Motor neuron (in vitro differentiated cells): Measurements from ENCODE around the gene SLC4A2. TPM values are rescaled to one million over a fixed set of nuclear protein-coding genes. Genes with fewer than 3 reads are reported as not detected.

Experiments used
- ATAC-seq, 8 experiments: fragments of 200-7000 bp; cut with Tn5 transposase; replicated peaks in 6 of 8; 2 replicates each; pipeline ENCODE4 v1.8.0; 2021; ENCODE audit warnings: mild to moderate bottlenecking in 8 of 8, moderate library complexity in 8 of 8
- H3K27ac ChIP-seq, 2 donors: fragments of 250-450 bp; sonication (Bioruptor Pico); 2 replicates each; pipeline ENCODE4 v1.9.0; 2021; ENCODE audit warnings: antibody characterized with exemption in 2 of 2, mild to moderate bottlenecking in 2 of 2, moderate library complexity in 1 of 2
- H3K4me1 ChIP-seq, 2 donors: fragments of 250-450 bp; sonication (Bioruptor Pico); replicated peaks in 1 of 2; 2 replicates each; pipeline ENCODE4 v1.6.1; 2021; ENCODE audit warnings: antibody characterized with exemption in 2 of 2, mild to moderate bottlenecking in 2 of 2, moderate library complexity in 1 of 2
- H3K4me3 ChIP-seq, 5 donors: fragments of 250-450 bp; sonication (Bioruptor Pico); 2 replicates each; pipeline ENCODE4 v1.9.0; 2021; ENCODE audit warnings: antibody characterized with exemption in 5 of 5, mild to moderate bottlenecking in 5 of 5, moderate library complexity in 4 of 5
- whole genome bisulfite sequencing, 10 experiments: fragments of 450-650 bp; shearing (Covaris generic); methylation state at CpG; one replicate each; pipeline ENCODE4 v1.0.0; 2022; 5-methylcytosine and 5-hydroxymethylcytosine counted together
- in situ Hi-C, 9 experiments: fragments of 400-800 bp; cut with MboI; loops; one replicate each; pipeline ENCODE4 v1.15.0; 2021; ENCODE audit warnings: low sequenced_read_pairs in 9 of 9, low pct_unique_long_range_greater_than_20kb in 2 of 9; ENCODE audit not compliant: unreplicated experiment in 9 of 9
- total RNA-seq, 8 experiments: library from RNA; unstranded; fragments of 300-600 nt; gene quantifications; 2 replicates each; pipeline versions ENCODE4 v1.2.3 to v1.2.4, GENCODE V29; 2022

The SLC4A2 gene
- total RNA-seq, 8 experiments from 2014 or later = 17.1 to 165 (median 45.8) TPM

DNA sequence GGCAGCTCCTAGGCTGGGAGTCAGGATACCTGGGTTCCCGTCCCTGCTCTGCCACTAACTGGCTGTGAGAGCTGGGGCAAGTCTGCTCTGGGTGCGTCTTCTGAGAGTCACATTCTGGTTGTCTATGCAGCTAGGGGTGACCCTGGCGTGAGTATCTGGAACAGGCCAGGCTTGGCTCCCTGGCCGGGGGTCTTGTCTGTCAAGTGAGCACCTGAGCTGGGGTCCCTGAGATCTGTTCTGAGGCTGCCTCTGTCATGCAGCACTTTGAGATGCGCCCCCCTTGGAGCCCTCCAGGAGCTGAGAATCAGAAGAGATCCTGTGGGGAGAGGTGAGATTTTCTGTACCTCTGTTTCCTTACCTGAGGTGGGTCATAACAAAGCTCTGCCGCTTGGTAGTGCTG lies 34.4 kb downstream of the SLC4A2 start:
- no peak overlapping the region for H3K4me3 ChIP-seq
- WGBS, 10 experiments = 94 to 100% (median 98%) methylated on average over 1 to 6 of the region's 6 CpGs; no CpG with 5 or more reads in 4 of the 10 experiments
- peaks cover 12 to 14% of the 10 kb centered on the region in 2 donors for H3K4me1 ChIP-seq
- in situ Hi-C loops = no loop called here
- no peak for ATAC-seq
- no peak overlapping the region for H3K27ac ChIP-seq

DNA sequence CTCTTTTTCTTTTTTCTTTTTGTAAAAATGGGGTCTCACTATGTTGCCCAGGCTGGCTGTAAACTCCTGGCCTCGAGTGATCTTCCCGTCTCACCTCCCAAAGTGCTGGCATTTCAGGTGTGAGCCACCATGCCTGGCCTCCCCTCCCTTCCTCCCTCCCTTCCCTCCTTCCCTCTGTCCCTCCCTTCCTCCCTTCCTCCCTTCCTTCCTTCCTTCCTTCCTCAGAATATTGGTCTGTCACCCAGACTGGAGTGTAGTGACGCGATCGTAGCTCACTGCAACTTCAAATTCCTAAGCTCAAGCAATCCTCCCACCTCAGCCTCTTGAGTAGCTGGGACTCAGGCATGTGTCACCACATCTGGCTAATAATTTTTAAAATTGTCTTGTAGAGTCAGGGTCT lies 35.3 kb downstream of the SLC4A2 start:
- peaks cover 3 to 5% of the 10 kb centered on the region in 2 donors for H3K4me1 ChIP-seq
- no peak overlapping the region for H3K27ac ChIP-seq
- WGBS, 10 experiments = 85 to 93% (median 91%) methylated on average over 2 to 3 of the region's 5 CpGs; no CpG with 5 or more reads in 6 of the 10 experiments
- ATAC-seq = no peak
- H3K4me3 ChIP-seq = no peak overlapping the region
- in situ Hi-C loops = no loop called here

DNA sequence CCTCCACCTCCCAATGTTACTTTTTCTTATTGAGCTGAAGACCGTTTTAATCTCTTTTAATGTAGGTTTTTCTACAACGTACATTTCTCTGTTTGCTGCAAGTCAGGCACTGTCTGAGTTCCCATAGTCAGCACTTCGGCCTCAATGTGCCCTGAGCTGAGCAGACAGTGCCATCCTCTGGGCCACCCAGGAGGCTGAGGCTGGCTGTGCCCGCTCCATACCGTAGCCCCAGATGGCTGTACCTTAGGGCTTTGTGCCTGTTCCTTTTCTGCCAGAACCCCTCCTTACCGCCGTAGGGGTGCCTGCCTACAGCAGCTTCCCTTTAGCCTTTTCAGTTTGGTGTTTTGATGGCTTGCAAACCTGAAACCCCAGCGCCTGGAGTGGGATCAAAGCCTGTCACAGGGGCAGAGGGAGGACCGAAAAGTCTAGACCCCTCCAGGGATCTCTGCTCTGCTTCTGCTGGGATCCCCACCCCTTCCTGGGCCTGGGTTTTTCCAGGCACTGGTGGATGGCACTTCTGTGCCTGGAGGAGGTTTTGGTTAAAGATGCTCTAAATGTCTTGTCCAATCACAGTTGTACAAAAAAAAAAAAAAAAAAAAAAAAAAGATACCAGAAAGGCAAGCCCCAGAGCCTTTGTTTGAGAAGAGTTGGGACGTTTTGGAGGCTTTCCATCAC lies 35.9 kb downstream of the SLC4A2 start:
- Histone ChIP-seq H3K27ac (no peak overlapping the region), H3K4me3 (no peak overlapping the region), H3K4me1 (no peaks in the 10 kb centered on the region)
- 33 to 94% (median 71%) methylated on average over 1 to 8 of the region's 10 CpGs; no CpG with 5 or more reads in 2 of the 10 experiments for WGBS, 10 experiments
- in situ Hi-C loops = no loop called here
- no peak for ATAC-seq

DNA sequence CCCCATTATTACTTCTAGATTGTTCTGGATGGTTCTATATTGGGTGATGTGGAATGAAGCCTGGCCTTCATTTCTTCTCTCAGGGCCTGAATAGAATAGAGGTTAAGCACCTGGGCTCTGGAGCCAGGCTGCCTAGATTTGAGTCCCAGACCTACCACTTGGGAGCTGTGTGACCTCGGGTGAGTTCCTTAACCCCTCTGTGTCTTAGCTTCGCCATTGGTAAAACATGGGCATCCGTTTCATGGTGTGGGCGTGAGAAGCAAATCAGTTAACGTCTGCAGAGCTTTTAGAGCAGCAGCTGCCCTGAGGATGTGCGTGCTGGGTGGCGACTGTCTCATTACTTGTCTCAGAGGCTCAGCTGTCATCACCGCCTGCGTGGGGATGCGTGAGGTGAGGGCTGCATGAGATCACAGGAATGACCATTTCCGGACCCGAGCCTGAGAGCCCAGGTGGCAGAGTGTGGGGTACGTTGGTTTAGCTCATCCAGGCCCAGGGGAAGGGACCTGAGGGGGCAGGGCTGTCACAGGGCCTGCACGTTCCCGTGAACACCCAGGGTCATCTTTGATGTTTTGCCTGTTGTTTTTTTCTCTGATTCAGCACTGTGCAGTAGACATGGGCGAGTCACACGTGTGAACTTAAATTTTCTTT lies 36.6 kb downstream of the SLC4A2 start:
- ATAC-seq = peak in 5 of 8 experiments; percentile 61 to 91 (median 77)
- H3K4me3 ChIP-seq = no peak overlapping the region
- 40 to 97% (median 84%) methylated on average over 3 to 12 of the region's 17 CpGs; no CpG with 5 or more reads in 2 of the 10 experiments for WGBS, 10 experiments

DNA sequence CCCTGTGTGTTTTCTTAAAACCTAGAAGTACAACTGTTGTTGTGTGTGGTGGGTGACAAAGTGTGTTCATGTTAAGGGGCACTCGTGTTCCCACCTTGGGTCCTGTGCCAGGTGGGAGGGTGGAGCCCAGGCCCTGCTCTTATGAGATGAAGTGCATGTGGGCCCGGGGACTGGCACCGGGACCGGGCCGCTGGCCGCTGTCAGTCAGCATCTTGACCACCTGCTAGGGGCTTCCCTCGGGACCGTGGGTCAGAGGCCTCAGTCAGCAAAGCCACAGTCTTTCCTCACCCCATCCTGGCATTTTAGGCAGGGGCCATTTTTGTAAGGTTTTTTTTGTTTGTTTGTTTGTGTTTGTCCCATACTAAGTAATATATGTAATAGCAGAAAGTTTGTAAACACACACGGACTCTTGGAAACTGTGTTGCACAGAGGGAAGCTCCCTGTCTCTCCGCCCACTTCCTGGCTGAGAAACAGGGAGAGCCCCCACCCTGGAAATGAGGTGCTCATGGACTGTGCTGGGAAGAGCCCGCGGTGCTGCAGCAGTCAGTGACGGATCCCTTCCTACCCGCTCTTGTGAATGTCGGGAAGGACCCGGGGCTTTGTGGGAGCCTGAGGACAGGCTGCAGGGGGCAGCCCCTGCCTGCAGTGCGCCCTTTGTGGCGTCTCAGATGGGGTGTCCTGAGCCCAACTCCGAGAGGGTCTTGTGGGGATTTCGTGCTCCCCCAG lies 40.3 kb downstream of the SLC4A2 start:
- peaks cover 0 to 4% of the 10 kb centered on the region in 2 donors for H3K4me1 ChIP-seq
- in situ Hi-C loops = no loop called here
- peak in 3 of 8 experiments; percentile 36 to 64 (median 59) for ATAC-seq
- H3K27ac ChIP-seq = no peak overlapping the region
- WGBS, 10 experiments = 20 to 100% (median 67%) methylated on average over 1 to 17 of the region's 20 CpGs; no CpG with 5 or more reads in 5 of the 10 experiments
- no peak overlapping the region for H3K4me3 ChIP-seq

More for the DNA sequence above, 36.6 kb downstream of the SLC4A2 start:
- in situ Hi-C loops = no loop called here
- Histone ChIP-seq H3K27ac (no peak overlapping the region), H3K4me1 (no peaks in the 10 kb centered on the region)

DNA sequence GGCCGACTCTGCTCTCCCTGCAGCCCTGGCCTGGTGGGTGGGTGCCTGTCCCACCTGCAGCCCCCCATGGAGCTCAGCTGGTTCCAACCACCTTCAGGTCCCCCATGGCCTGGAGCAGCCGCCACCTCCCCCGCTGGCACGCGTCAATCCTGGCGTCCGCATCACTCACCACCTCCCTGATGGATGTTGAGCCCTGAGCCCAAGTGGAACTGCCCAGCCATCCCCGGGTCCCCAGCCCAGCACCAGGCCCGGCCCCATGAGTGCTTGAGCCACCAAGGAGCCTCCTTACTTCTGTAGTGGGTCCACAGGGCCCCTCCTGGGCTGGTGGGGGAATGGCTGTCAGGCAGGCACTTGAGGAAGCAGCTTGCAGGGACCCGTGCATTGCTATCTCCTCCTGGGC lies 41.5 kb downstream of the SLC4A2 start:
- ATAC-seq = no peak
- Histone ChIP-seq H3K4me3 (no peak overlapping the region), H3K4me1 (peaks cover 0 to 4% of the 10 kb centered on the region in 2 donors), H3K27ac (no peak overlapping the region)
- 81% methylated on average over 4 of the region's 10 CpGs; no CpG with 5 or more reads in 9 of the 10 experiments for WGBS, 10 experiments
- in situ Hi-C loops = no loop called here

DNA sequence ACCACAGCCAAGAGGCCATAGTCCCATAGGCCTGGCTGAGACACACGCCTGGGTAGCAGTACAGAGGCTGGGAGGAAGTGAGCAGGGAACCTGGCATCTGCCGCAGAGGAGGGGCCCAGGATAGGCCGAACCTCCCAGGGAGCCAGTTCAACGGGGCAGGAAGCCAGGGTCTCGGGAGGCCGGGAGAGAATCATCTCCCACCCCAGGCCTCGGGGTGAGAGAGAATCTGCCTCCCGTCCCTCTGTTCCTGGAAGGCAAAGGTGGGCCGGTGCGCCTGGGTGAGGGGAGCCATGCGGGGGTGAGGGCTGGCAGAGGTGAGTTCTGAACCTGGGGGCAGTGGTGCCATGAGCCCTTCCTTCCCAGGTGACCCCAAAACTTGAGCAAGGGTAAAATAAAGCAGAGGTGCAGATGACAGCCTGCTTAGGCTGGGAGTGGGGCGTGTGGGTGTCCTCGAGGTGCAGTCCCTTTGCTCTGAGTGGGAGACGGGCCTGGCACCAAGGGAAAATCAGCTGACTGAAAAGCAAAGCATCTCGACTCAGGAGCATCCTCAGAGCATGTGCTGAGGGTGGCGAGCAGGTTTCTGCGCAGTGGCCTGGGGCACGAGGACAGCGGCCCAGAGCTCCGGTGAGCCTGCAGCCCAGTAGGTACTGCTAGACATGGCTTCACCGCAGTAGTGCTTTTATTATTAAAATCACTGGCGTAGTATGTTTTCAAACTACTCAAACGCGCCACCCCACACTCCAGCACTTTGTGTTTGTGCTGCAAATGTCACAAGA lies 42.4 kb downstream of the SLC4A2 start:
- H3K27ac ChIP-seq = no peak overlapping the region
- no peak overlapping the region for H3K4me3 ChIP-seq
- in situ Hi-C loops = no loop called here
- H3K4me1 ChIP-seq = peaks cover 0 to 4% of the 10 kb centered on the region in 2 donors
- WGBS, 10 experiments = 60 to 100% (median 79%) methylated on average over 2 to 13 of the region's 24 CpGs; no CpG with 5 or more reads in 3 of the 10 experiments
- ATAC-seq = no peak

DNA sequence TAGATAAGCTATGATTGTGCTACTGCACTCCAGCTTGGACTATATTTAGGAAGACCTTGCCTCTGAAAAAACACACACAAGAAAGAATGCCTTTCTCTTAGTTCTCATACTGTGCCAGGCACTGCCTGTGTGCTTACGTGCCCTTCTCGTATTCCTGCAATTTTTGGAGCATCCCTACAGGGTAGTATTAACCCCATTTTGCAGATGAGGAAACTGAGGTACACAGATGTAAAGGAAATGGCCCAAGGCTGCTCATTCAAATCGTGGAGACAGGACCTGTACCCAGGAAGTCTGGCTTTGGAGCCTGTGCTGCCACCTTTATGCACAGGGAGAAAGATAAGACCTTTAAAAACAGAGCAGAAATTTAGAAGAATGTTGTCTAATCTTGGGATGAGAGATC lies 43.6 kb downstream of the SLC4A2 start:
- no peak overlapping the region for H3K27ac ChIP-seq
- in situ Hi-C loops = no loop called here
- no peak overlapping the region for H3K4me3 ChIP-seq
- peaks cover 0 to 4% of the 10 kb centered on the region in 2 donors for H3K4me1 ChIP-seq
- ATAC-seq = no peak
- 64 to 100% (median 83%) methylated on average over 1 to 3 of the region's 3 CpGs; no CpG with 5 or more reads in 2 of the 10 experiments for WGBS, 10 experiments

DNA sequence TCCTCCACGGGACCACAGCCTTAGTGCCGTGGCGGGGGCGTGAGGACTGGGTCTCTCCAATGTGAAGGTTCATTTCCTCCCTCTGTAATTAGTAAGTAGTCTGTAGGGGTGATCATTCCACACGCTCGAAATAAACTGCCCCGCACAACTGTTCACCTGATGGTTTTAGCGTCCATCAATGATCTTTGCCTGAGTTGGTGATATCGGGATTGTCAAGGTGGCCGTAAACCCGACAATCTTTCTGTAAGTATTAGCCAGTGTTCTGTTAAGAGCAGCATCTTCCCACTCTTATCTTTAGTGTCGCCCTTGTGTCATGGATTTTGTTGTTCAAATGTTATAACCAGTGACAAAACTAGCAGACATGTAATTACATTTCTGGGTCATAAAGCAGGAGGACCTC lies 44.6 kb downstream of the SLC4A2 start:
- H3K4me1 ChIP-seq = peaks cover 0 to 4% of the 10 kb centered on the region in 2 donors
- H3K27ac ChIP-seq = no peak overlapping the region
- 26 to 98% (median 78%) methylated on average over 2 to 12 of the region's 12 CpGs for WGBS, 10 experiments
- no peak for ATAC-seq
- in situ Hi-C loops = no loop called here
- no peak overlapping the region for H3K4me3 ChIP-seq

DNA sequence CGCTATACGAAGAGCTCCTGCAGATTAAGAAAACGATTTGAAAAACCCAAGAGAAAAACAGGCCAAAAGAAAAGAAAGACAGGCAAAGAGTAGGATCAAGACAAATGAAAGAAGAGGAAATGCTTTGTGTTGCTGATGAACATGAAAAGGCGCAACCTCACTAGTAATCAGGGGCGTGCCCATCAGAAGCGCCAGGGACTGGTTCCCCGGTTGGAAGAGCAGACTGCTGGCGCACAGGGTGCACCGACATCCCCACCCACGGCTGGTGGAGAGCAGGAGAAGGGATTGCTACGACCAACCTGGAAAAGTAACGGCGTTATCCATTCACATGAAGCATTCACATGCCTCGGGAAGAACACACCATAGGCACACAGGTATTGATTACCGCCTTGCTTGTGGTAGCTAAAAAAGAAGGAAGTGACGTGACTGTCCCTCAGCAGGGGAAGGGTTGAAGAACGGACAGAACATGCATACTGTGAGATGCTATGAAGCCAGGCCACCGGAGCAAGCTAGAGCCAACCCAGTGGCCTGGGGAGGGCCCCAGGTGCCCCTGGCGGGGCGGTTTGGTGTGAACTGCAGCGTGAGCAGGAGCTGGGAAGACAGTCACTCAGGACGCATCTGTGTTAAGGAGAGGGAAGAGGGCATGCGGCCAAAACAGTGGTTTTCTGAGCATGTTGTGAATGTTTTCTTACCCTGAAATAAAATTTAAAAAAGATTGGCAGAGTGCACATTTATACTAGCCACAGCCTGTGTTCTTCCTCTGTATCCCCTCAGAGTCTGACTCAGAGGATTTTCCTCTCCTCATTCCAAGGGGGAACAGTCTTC lies 45.2 kb downstream of the SLC4A2 start:
- in situ Hi-C loops = no loop called here
- Histone ChIP-seq H3K27ac (no peak overlapping the region), H3K4me1 (peaks cover 0 to 4% of the 10 kb centered on the region in 2 donors), H3K4me3 (no peak overlapping the region)
- 28 to 91% (median 73%) methylated on average over 3 to 15 of the region's 23 CpGs for WGBS, 10 experiments
- ATAC-seq = peak in 2 of 8 experiments; percentile 58 to 67

DNA sequence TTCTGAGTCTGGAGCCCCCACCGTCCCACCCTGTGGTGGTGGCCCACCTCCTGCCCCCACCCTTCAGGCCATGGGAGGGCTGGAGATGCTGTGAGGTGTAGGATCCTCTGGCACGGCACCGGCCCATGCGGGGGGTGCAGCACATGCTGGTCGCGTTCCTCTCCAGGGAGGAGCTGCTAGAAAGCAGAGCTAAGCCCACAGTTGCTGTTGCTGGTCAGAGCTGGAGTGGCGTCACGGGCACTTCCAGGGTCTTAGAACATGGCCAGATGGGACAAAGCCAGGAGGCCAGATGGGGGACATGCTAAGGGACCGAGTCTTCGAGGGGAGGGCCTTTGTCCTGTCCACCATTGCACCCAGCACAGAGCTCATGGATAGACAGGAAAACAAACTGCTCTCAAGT lies 48.5 kb downstream of the SLC4A2 start:
- 40 to 100% (median 83%) methylated on average over 1 to 3 of the region's 10 CpGs; no CpG with 5 or more reads in 7 of the 10 experiments for WGBS, 10 experiments
- Histone ChIP-seq H3K4me3 (no peak overlapping the region), H3K4me1 (peaks cover 0 to 4% of the 10 kb centered on the region in 2 donors), H3K27ac (no peak overlapping the region)
- no peak for ATAC-seq
- in situ Hi-C loops = no loop called here
